Measurements from ENCODE around the gene APP.

Gene APP

GRCh38 chr21:25949701-25950100 lies 220.9 kb downstream of the APP start:
- Histone ChIP-seq H3K27ac (ENCODE audit: low read depth, low read length) (no peak overlapping the region), H3K36me3 (ENCODE audit: control insufficient read depth, low read length) (no peaks in the 10 kb centered on the region), H3K4me3 (ENCODE audit: low read length) (no peak overlapping the region), H3K27me3 (ENCODE audit: control insufficient read depth, low read length) (no peaks in the 10 kb centered on the region), H3K4me1 (ENCODE audit: control insufficient read depth, low read length) (no peaks in the 10 kb centered on the region), H3K9me3 (ENCODE audit: control insufficient read depth, insufficient read depth, low read length) (peaks cover 6% of the 10 kb centered on the region; the same call in 1 of the 2 replicates), H3K4me2 (ENCODE audit: low read length) (no peak overlapping the region), H3K9me2 (replicated peaks; ENCODE audit: control insufficient read depth, low read length) (no peaks in the 10 kb centered on the region), H3K79me2 (ENCODE audit: control insufficient read depth, low read length) (no peaks in the 10 kb centered on the region), H4K20me1 (ENCODE audit: control insufficient read depth, insufficient read depth, low read depth, low read length) (no peaks in the 10 kb centered on the region), H3F3A (ENCODE audit: control insufficient read depth, insufficient read depth) (no peaks in the 10 kb centered on the region)
- no peak for TF ChIP-seq EZH2phosphoT487 (IDR thresholded peaks at IDR 0.05; ENCODE audit: borderline replicate concordance, low read length)
- TF ChIP-seq, protein P1, sequence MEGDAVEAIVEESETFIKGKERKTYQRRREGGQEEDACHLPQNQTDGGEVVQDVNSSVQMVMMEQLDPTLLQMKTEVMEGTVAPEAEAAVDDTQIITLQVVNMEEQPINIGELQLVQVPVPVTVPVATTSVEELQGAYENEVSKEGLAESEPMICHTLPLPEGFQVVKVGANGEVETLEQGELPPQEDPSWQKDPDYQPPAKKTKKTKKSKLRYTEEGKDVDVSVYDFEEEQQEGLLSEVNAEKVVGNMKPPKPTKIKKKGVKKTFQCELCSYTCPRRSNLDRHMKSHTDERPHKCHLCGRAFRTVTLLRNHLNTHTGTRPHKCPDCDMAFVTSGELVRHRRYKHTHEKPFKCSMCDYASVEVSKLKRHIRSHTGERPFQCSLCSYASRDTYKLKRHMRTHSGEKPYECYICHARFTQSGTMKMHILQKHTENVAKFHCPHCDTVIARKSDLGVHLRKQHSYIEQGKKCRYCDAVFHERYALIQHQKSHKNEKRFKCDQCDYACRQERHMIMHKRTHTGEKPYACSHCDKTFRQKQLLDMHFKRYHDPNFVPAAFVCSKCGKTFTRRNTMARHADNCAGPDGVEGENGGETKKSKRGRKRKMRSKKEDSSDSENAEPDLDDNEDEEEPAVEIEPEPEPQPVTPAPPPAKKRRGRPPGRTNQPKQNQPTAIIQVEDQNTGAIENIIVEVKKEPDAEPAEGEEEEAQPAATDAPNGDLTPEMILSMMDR (IDR thresholded peaks at IDR 0.05; ENCODE audit: low read depth, low read length, poor library complexity, severe bottlenecking), result no peak

- no peaks in the 10 kb centered on the region for H3K36me3 ChIP-seq (ENCODE audit: control insufficient read depth, low read length)
- H3K4me3 ChIP-seq (ENCODE audit: low read length), result no peak overlapping the region
- no peaks in the 10 kb centered on the region for H3F3A ChIP-seq (ENCODE audit: control insufficient read depth, insufficient read depth)
- H3K4me1 ChIP-seq (ENCODE audit: control insufficient read depth, low read length), result no peaks in the 10 kb centered on the region
- no peak overlapping the region for H3K27ac ChIP-seq (ENCODE audit: low read depth, low read length)
- no peaks in the 10 kb centered on the region for H3K9me2 ChIP-seq (replicated peaks; ENCODE audit: control insufficient read depth, low read length)
- peaks cover 6% of the 10 kb centered on the region; the same call in 1 of the 2 replicates for H3K9me3 ChIP-seq (ENCODE audit: control insufficient read depth, insufficient read depth, low read length)
- no peaks in the 10 kb centered on the region for H3K79me2 ChIP-seq (ENCODE audit: control insufficient read depth, low read length)
- no peaks in the 10 kb centered on the region for H4K20me1 ChIP-seq (ENCODE audit: control insufficient read depth, insufficient read depth, low read depth, low read length)
- no peaks in the 10 kb centered on the region for H3K27me3 ChIP-seq (ENCODE audit: control insufficient read depth, low read length)
- no peak overlapping the region for H3K4me2 ChIP-seq (ENCODE audit: low read length)
- TF ChIP-seq, protein P1 (IDR thresholded peaks at IDR 0.05; ENCODE audit: low read depth, low read length, poor library complexity, severe bottlenecking), result no peak
Observed at GRCh38 chr21:25944672-25945213, 225.8 kb downstream of the APP start.

DNA sequence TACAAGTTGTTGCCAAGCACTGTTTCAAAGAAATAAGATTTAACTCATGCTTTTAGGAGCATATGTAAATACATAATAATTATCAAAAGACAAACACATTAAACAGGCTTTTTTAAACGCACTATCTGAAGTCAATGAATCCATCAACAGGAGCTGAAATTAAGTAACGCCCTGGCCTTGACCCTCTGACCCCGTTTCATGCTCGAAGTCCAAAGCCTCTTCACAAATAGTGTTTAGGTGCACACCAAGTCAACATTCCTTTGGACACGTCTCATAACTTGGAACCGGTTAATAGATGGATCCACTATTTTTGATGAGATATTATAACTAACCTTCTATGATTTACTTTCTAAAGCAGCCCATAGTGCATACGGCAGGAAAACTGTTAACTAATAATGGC lies 226.5 kb downstream of the APP start:
- Histone ChIP-seq H3K4me1 (ENCODE audit: control insufficient read depth, low read length) (no peaks in the 10 kb centered on the region), H3K36me3 (ENCODE audit: control insufficient read depth, low read length) (no peaks in the 10 kb centered on the region), H3K9me2 (replicated peaks; ENCODE audit: control insufficient read depth, low read length) (no peaks in the 10 kb centered on the region), H3K9me3 (ENCODE audit: control insufficient read depth, insufficient read depth, low read length) (peaks cover 6% of the 10 kb centered on the region; the same call in 1 of the 2 replicates), H3K4me3 (ENCODE audit: low read length) (no peak overlapping the region), H3K79me2 (ENCODE audit: control insufficient read depth, low read length) (no peaks in the 10 kb centered on the region), H3F3A (ENCODE audit: control insufficient read depth, insufficient read depth) (no peaks in the 10 kb centered on the region), H3K4me2 (ENCODE audit: low read length) (no peak overlapping the region), H3K27ac (ENCODE audit: low read depth, low read length) (no peak overlapping the region), H4K20me1 (ENCODE audit: control insufficient read depth, insufficient read depth, low read depth, low read length) (no peaks in the 10 kb centered on the region), H3K27me3 (ENCODE audit: control insufficient read depth, low read length) (no peaks in the 10 kb centered on the region)
- no peak for TF ChIP-seq EZH2phosphoT487 (IDR thresholded peaks at IDR 0.05; ENCODE audit: borderline replicate concordance, low read length)

DNA sequence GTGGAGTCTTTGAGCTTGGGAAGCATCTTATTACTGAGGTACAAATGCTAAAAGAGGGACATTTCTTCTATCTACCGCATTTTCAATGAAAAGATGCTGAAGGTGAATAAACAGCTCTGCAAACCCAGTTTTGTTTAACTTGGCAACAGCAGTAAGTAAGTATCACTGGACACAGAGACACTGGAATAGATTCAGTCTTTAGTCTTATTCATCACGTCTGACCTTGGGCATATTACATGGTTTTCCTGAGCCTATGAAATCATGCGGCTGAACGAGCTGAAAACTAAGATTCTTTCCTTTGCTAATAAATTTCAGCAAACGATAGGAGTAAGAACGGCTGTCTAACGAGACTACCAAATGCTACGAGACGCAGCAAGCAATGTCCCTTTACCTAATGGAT lies 228.4 kb downstream of the APP start:
- TF ChIP-seq EZH2phosphoT487 (IDR thresholded peaks at IDR 0.05; ENCODE audit: borderline replicate concordance, low read length), result no peak
- TF ChIP-seq, protein P1 (IDR thresholded peaks at IDR 0.05; ENCODE audit: low read depth, low read length, poor library complexity, severe bottlenecking), result no peak
- peaks cover 6% of the 10 kb centered on the region; the same call in 1 of the 2 replicates for H3K9me3 ChIP-seq (ENCODE audit: control insufficient read depth, insufficient read depth, low read length)
- no peaks in the 10 kb centered on the region for H4K20me1 ChIP-seq (ENCODE audit: control insufficient read depth, insufficient read depth, low read depth, low read length)

More for the DNA sequence above, 228.4 kb downstream of the APP start:
- Histone ChIP-seq H3K27ac (ENCODE audit: low read depth, low read length) (no peak overlapping the region), H3F3A (ENCODE audit: control insufficient read depth, insufficient read depth) (no peaks in the 10 kb centered on the region), H3K4me1 (ENCODE audit: control insufficient read depth, low read length) (no peaks in the 10 kb centered on the region), H3K27me3 (ENCODE audit: control insufficient read depth, low read length) (no peaks in the 10 kb centered on the region), H3K4me2 (ENCODE audit: low read length) (no peak overlapping the region), H3K79me2 (ENCODE audit: control insufficient read depth, low read length) (no peaks in the 10 kb centered on the region), H3K9me2 (replicated peaks; ENCODE audit: control insufficient read depth, low read length) (no peaks in the 10 kb centered on the region), H3K36me3 (ENCODE audit: control insufficient read depth, low read length) (no peaks in the 10 kb centered on the region), H3K4me3 (ENCODE audit: low read length) (no peak overlapping the region)

All from DOHH2 (cell line).